Measurements from ENCODE around the gene PHLDA3.
A peak's percentile ranks its signal among the peaks of the same experiment; 100 is the strongest.

PHLDA3 gene

GRCh38 chr1:201511396-201511940 lies 42.5 kb upstream of the PHLDA3 start:
- H3K9me3 ChIP-seq (ENCODE audit: control insufficient read depth, low read length), result no peaks in the 10 kb centered on the region
- peaks cover 16% of the 10 kb centered on the region for H3K27me3 ChIP-seq (ENCODE audit: control insufficient read depth, insufficient read depth, low read length, poor library complexity, severe bottlenecking)
- no peaks in the 10 kb centered on the region for H3K36me3 ChIP-seq (ENCODE audit: control insufficient read depth, insufficient read depth, low read length)
- no peak overlapping the region for H3K4me3 ChIP-seq (ENCODE audit: insufficient read depth, low read depth, low read length)
- H3K27ac ChIP-seq (ENCODE audit: insufficient read depth, low read depth, low read length, poor library complexity, severe bottlenecking), result no peak overlapping the region
- WGBS, 2 experiments, result 70 to 72% methylated on average over 6 of the region's 6 CpGs
- peaks cover 10% of the 10 kb centered on the region for H3K4me1 ChIP-seq (ENCODE audit: control insufficient read depth, insufficient read depth, low read length)

- H3K27me3 ChIP-seq (ENCODE audit: control insufficient read depth, insufficient read depth, low read length, poor library complexity, severe bottlenecking), result peaks cover 22% of the 10 kb centered on the region
Measured at GRCh38 chr1:201510734-201511133, 41.7 kb upstream of the PHLDA3 start.

GRCh38 chr1:201509601-201510374 lies 40.8 kb upstream of the PHLDA3 start:
- Histone ChIP-seq H3K27ac (ENCODE audit: insufficient read depth, low read depth, low read length, poor library complexity, severe bottlenecking) (no peak overlapping the region), H3K4me3 (ENCODE audit: insufficient read depth, low read depth, low read length) (no peak overlapping the region), H3K36me3 (ENCODE audit: control insufficient read depth, insufficient read depth, low read length) (no peaks in the 10 kb centered on the region), H3K4me1 (ENCODE audit: control insufficient read depth, insufficient read depth, low read length) (peaks cover 19% of the 10 kb centered on the region), H3K27me3 (ENCODE audit: control insufficient read depth, insufficient read depth, low read length, poor library complexity, severe bottlenecking) (peaks cover 22% of the 10 kb centered on the region), H3K9me3 (ENCODE audit: control insufficient read depth, low read length) (no peaks in the 10 kb centered on the region)
- 94 to 95% methylated on average over 2 of the region's 2 CpGs for WGBS, 2 experiments

More at GRCh38 chr1:201510734-201511133, 41.7 kb upstream of the PHLDA3 start:
- H3K27ac ChIP-seq (ENCODE audit: insufficient read depth, low read depth, low read length, poor library complexity, severe bottlenecking), result no peak overlapping the region
- H3K36me3 ChIP-seq (ENCODE audit: control insufficient read depth, insufficient read depth, low read length), result no peaks in the 10 kb centered on the region
- H3K4me3 ChIP-seq (ENCODE audit: insufficient read depth, low read depth, low read length), result no peak overlapping the region
- peaks cover 17% of the 10 kb centered on the region for H3K4me1 ChIP-seq (ENCODE audit: control insufficient read depth, insufficient read depth, low read length)
- WGBS, 2 experiments, result 100% methylated on average over 1 of the region's 1 CpG
- no peaks in the 10 kb centered on the region for H3K9me3 ChIP-seq (ENCODE audit: control insufficient read depth, low read length)

- H3K27me3 ChIP-seq (ENCODE audit: control insufficient read depth, insufficient read depth, low read length, poor library complexity, severe bottlenecking), result peaks cover 22% of the 10 kb centered on the region
- no peaks in the 10 kb centered on the region for H3K9me3 ChIP-seq (ENCODE audit: control insufficient read depth, low read length)
- H3K27ac ChIP-seq (ENCODE audit: insufficient read depth, low read depth, low read length, poor library complexity, severe bottlenecking), result no peak overlapping the region
- H3K36me3 ChIP-seq (ENCODE audit: control insufficient read depth, insufficient read depth, low read length), result no peaks in the 10 kb centered on the region
- WGBS, 2 experiments, result 92 to 94% methylated on average over 2 of the region's 2 CpGs
- H3K4me3 ChIP-seq (ENCODE audit: insufficient read depth, low read depth, low read length), result no peak overlapping the region
- peaks cover 20% of the 10 kb centered on the region for H3K4me1 ChIP-seq (ENCODE audit: control insufficient read depth, insufficient read depth, low read length)
Measured at GRCh38 chr1:201508809-201509208, 39.8 kb upstream of the PHLDA3 start.

- Histone ChIP-seq H3K27me3 (ENCODE audit: control insufficient read depth, insufficient read depth, low read length, poor library complexity, severe bottlenecking) (peaks cover 22% of the 10 kb centered on the region), H3K36me3 (ENCODE audit: control insufficient read depth, insufficient read depth, low read length) (no peaks in the 10 kb centered on the region), H3K4me1 (ENCODE audit: control insufficient read depth, insufficient read depth, low read length) (peaks cover 28% of the 10 kb centered on the region), H3K9me3 (ENCODE audit: control insufficient read depth, low read length) (no peaks in the 10 kb centered on the region), H3K27ac (ENCODE audit: insufficient read depth, low read depth, low read length, poor library complexity, severe bottlenecking) (no peak overlapping the region), H3K4me3 (ENCODE audit: insufficient read depth, low read depth, low read length) (no peak overlapping the region)
- WGBS, 2 experiments, result 85 to 86% methylated on average over 11 of the region's 11 CpGs
Measured at GRCh38 chr1:201507360-201507675, 38.3 kb upstream of the PHLDA3 start.

GRCh38 chr1:201506557-201507359 lies 37.8 kb upstream of the PHLDA3 start, which contains the start of gene CSRP1:
Gene CSRP1, minus strand, starts transcription at chr1:201507123. Its CDS starts 10,820 bp downstream, at chr1:201496303.
- Histone ChIP-seq H3K27me3 (ENCODE audit: control insufficient read depth, insufficient read depth, low read length, poor library complexity, severe bottlenecking) (peaks cover 22% of the 10 kb centered on the region), H3K9me3 (ENCODE audit: control insufficient read depth, low read length) (no peaks in the 10 kb centered on the region), H3K36me3 (ENCODE audit: control insufficient read depth, insufficient read depth, low read length) (no peaks in the 10 kb centered on the region), H3K4me3 (ENCODE audit: insufficient read depth, low read depth, low read length) (peak within 1 kb of the TSS; percentile 18), H3K4me1 (ENCODE audit: control insufficient read depth, insufficient read depth, low read length) (peaks cover 23% of the 10 kb centered on the region), H3K27ac (ENCODE audit: insufficient read depth, low read depth, low read length, poor library complexity, severe bottlenecking) (no peak within 1 kb of the TSS)
- WGBS, 2 experiments, result 62 to 74% methylated on average over 71 of the region's 71 CpGs

GRCh38 chr1:201506092-201506491 lies 37.1 kb upstream of the PHLDA3 start:
- WGBS, 2 experiments, result 70 to 76% methylated on average over 3 of the region's 3 CpGs

GRCh38 chr1:201505503-201505890 lies 36.5 kb upstream of the PHLDA3 start:
- no peaks in the 10 kb centered on the region for H3K36me3 ChIP-seq (ENCODE audit: control insufficient read depth, insufficient read depth, low read length)
- H3K4me1 ChIP-seq (ENCODE audit: control insufficient read depth, insufficient read depth, low read length), result peaks cover 24% of the 10 kb centered on the region
- no peak overlapping the region for H3K4me3 ChIP-seq (ENCODE audit: insufficient read depth, low read depth, low read length)
- H3K27ac ChIP-seq (ENCODE audit: insufficient read depth, low read depth, low read length, poor library complexity, severe bottlenecking), result no peak overlapping the region
- peaks cover 22% of the 10 kb centered on the region for H3K27me3 ChIP-seq (ENCODE audit: control insufficient read depth, insufficient read depth, low read length, poor library complexity, severe bottlenecking)
- whole genome bisulfite sequencing, 2 experiments, result 11 to 12% methylated on average over 4 of the region's 4 CpGs
- no peaks in the 10 kb centered on the region for H3K9me3 ChIP-seq (ENCODE audit: control insufficient read depth, low read length)

More at GRCh38 chr1:201506092-201506491, 37.1 kb upstream of the PHLDA3 start:
- Histone ChIP-seq H3K9me3 (ENCODE audit: control insufficient read depth, low read length) (no peaks in the 10 kb centered on the region), H3K27me3 (ENCODE audit: control insufficient read depth, insufficient read depth, low read length, poor library complexity, severe bottlenecking) (peaks cover 22% of the 10 kb centered on the region), H3K4me3 (ENCODE audit: insufficient read depth, low read depth, low read length) (peak overlapping the region; percentile 18), H3K27ac (ENCODE audit: insufficient read depth, low read depth, low read length, poor library complexity, severe bottlenecking) (no peak overlapping the region), H3K36me3 (ENCODE audit: control insufficient read depth, insufficient read depth, low read length) (no peaks in the 10 kb centered on the region), H3K4me1 (ENCODE audit: control insufficient read depth, insufficient read depth, low read length) (peaks cover 22% of the 10 kb centered on the region)

- WGBS, 2 experiments, result 86 to 89% methylated on average over 9 of the region's 9 CpGs
- Histone ChIP-seq H3K27me3 (ENCODE audit: control insufficient read depth, insufficient read depth, low read length, poor library complexity, severe bottlenecking) (peaks cover 22% of the 10 kb centered on the region), H3K27ac (ENCODE audit: insufficient read depth, low read depth, low read length, poor library complexity, severe bottlenecking) (no peak overlapping the region), H3K9me3 (ENCODE audit: control insufficient read depth, low read length) (no peaks in the 10 kb centered on the region), H3K36me3 (ENCODE audit: control insufficient read depth, insufficient read depth, low read length) (no peaks in the 10 kb centered on the region), H3K4me3 (ENCODE audit: insufficient read depth, low read depth, low read length) (no peak overlapping the region), H3K4me1 (ENCODE audit: control insufficient read depth, insufficient read depth, low read length) (peaks cover 30% of the 10 kb centered on the region)
Measured at GRCh38 chr1:201504799-201505502, 36.0 kb upstream of the PHLDA3 start.

All from ectodermal cell (in vitro differentiated cells).